SW480 (cell line): ENCODE data around the gene PTPRT.

Source experiments
- DNase-seq: peaks from one replicate; pipeline ENCODE4 v3.0.0-alpha.2; 2016; ENCODE audit warnings: low spot score

Gene PTPRT

DNA sequence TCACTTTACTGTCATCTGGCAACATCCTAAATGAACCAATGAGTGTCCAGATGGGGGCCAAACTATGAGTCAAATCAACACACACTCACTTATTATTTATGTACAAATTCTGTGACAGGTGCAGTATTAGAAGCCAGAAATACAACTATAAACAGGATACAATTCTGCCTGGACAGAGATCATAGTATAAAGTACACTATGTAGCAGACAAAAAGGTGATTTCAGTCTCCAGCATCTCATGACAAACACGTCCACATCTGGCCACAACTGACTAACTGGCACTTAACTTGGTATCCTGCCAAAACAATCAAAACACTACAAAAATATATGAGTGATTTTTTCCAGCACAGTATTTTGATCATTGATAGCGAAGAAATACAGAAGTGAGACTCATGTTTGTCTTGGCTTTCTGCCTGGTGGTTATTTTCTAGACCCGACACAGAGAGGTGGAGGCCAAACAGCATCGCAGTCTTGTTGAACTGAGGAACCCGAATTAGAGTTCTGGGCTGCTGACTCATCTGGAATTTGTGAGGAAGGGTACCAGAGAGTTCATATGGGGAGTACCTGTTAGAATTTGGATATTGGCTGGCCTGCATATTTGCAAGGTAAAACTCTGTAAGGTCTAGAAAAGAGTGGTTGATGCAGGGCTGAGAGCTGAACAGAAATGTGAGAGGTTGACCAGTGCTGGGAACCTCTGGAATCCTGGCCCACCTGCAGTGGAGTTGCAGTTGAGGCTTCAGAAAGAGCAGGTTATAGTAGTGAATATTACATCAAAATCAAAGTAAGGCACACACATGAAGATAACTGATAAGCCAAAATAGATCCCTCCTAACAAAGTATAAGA, 475.2 kb downstream of the PTPRT start:
- no peak for DNase-seq

DNA sequence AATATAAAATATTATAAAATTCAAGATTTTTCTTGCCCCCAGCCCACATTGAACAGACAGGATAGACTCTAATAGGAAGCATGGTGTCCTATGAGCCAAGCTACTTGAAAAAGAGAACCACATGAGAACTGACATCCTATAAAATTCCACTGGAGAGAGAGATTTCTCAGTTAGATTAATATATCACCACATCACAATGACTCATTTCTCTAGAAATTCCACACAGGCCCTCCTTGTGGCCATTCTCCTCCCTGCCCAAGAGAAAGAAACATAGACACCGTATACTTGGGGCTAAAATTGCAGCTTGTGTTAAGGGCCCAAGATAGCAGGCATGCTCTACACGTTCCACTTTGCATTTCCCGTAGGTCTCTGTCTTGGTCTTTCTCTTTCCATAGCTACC, 481.4 kb downstream of the PTPRT start:
- no peak for DNase-seq

- no peak for DNase-seq
Measured at GRCh38 chr20:42706759-42707158, 482.9 kb downstream of the PTPRT start.

GRCh38 chr20:42705550-42705949, 484.2 kb downstream of the PTPRT start:
- no peak for DNase-seq

DNA sequence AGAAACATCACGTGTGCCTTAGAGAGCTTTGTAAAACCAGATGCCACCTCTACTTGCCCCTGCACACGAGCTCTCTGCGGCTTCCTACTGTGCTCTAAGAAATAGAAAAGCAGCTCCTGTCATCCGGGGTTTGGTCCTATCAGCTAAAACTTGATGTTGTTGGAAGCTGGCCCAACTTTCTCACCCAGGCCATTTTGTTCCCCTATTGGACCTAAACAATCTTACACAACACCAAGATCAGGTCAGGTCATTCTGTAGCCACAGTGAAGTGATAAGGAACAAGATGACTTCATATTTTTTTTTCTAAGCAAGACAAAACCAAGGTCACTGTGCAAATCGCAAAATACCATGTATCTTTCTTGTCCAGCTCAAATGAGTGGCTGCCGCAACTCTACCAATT, 486.0 kb downstream of the PTPRT start:
- DNase-seq = no peak

DNA sequence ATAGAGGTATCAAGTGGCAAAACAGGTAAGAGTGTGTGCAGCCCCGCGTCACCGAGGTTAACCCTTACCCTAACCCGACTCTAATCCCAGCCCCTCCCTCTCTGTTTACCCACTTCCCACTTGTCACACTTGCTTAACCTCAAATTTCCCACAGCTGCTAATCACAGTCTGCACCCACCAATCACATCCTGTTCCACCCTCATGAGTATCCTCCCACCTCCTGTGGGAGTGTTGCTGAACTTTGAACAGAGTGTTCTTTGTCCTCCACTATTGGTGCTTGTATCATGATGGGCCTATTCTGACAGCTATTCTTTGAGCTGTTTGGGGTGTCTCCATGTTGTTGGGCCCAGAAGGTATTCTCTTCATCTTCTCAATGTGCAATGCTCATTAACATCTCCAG, 487.8 kb downstream of the PTPRT start:
- peak; percentile 87 for DNase-seq

DNA sequence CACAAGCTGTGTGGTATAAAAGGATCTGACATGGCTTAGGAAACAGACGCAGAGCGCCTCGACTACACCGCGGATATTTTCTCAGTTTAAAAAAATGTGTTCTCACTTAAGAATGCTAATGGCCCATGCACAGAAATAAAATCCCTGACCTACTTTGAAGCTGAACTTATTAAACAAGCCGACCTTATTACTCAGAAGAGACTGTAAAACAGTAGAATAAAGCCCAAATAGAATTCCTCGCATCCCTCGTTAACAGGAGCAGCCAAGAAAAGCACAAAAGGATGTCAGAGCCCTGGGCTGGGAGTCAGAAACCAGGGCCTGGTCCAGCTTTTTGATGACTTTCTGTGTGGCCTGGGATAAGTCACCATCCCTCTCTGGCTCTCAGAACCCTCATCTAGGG, 489.3 kb downstream of the PTPRT start:
- no peak for DNase-seq

DNA sequence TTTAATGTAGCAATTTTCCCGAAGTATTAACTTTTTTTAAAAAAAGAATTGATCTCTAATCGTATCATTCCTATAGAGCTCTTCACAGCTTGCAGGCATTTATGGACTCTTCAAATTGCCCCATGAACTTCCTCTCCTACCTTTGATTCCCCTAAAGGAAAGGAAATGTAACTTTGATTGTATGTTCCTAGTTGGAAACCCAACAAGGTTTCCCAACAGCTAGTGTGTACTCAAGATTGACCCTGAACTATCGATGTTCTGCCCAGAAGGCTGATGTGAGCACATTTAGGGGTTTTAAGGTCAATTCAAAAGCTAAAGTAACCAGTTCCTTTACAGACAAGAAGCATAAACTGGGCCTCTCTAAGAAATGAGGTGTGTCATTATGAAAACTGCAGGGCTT, 491.7 kb downstream of the PTPRT start:
- DNase-seq = no peak

DNA sequence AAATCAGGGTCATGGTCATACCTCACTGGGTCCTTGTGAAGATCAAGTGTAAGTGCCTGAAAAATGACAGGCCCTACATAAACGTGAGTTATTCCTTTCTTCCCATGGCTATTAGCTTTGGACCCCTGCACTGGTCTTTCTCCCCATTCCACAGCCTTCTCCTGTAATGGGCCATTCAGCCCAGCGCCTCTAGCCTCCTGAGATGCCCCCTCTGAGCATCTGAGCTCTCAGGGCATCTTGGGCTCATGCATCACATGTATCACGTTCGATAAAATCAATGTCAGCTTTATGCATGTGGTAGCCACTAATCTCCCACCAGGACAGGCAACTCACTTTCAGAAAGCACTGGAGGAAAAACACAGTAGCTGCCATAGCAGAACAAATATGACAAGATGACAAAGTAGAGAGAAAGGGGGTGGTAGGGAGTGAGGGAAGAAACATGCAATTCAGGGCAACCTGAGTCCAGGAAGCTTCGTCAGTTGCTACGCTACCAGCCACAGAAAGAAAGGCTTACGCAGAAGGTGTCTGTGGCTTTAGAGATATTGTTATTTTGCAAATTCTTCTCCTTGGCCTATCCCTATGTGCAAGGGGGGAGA, 498.8 kb downstream of the PTPRT start:
- no peak for DNase-seq

DNA sequence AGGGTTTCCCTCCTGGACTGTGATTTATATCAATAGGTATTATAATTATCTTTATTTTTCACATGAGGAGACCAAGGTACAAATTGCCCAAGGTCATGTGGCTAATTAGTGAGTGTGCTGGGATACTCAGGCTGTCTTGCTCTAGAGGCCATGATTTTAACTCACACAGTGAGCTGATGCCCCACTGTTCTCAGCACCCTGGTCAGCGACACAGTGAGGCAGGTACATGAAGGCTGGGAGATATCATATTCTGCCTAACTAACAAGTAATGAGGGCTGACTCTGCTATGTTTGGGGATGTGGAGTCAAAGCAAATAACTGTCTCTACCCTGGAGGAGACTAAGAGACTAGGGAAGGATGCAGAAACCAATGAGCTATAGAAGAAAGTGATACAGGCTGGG, 501.1 kb downstream of the PTPRT start:
- no peak for DNase-seq

DNA sequence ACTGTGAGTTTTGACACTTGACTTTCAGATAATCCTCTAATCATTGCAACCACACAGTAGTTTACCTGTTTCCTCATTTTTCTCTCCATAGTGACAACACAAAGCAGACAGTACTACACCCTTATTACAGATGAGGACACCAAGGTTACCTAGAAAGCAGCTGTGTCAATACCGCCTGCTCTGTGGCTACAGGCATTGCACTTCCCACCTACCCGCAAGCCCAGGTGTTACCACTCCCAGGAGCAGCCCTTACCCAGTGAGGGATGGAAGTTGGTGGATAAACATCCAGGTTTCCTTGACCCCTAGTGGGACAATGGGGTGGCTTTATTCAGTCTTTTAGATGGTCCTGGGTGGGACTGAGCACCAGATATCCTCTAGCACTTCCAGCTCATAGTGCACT, 503.6 kb downstream of the PTPRT start:
- peak; percentile 55 for DNase-seq

- peak; percentile 36 for DNase-seq
Measured at GRCh38 chr20:42678895-42679294, 510.8 kb downstream of the PTPRT start.

GRCh38 chr20:42656130-42656529, 533.6 kb downstream of the PTPRT start:
- no peak for DNase-seq

- DNase-seq = no peak
Measured at GRCh38 chr20:42652266-42652665, 537.4 kb downstream of the PTPRT start.

- DNase-seq = no peak
Measured at GRCh38 chr20:42650191-42650746, 539.4 kb downstream of the PTPRT start.

GRCh38 chr20:42649748-42650147, 540.0 kb downstream of the PTPRT start:
- DNase-seq = no peak

- no peak for DNase-seq
Measured at GRCh38 chr20:42646250-42646649, 543.5 kb downstream of the PTPRT start.

- DNase-seq = no peak
Measured at GRCh38 chr20:42641886-42642285, 547.8 kb downstream of the PTPRT start.

GRCh38 chr20:42639140-42639539, 550.6 kb downstream of the PTPRT start:
- no peak for DNase-seq

DNA sequence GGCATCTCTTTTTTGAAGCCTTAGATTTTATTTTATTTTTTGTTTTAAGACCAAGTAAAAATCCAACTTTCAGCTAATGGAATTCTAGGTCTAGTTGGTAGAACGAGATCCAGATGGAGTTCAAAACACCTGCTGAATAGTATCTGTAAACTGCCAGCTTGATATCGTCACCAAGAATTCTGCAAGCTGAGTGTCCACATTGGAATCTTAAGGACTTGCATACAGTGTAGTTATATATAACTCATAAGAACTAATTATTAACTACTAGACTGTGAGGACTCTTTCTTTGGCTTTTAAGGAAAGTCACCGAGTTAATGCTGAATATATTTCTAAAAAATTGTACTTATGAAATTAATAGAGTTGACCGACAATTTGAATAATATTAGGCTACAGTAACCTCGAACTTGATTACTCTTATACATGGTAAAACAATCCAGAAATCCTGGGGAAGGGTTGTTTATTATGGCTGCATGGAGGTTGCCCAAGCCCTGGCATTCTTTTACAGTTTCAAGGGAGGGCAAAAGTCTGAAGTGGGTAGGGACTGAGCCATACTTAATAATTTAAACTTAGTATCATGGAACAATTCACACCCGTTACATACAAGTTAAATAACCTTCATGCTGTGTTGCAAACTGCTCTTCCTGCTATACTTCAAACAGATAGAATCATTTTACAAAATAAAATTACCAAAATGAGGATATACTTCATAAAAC, 553.9 kb downstream of the PTPRT start:
- DNase-seq = no peak

- DNase-seq = no peak
Measured at GRCh38 chr20:42634156-42634555, 555.5 kb downstream of the PTPRT start.

DNA sequence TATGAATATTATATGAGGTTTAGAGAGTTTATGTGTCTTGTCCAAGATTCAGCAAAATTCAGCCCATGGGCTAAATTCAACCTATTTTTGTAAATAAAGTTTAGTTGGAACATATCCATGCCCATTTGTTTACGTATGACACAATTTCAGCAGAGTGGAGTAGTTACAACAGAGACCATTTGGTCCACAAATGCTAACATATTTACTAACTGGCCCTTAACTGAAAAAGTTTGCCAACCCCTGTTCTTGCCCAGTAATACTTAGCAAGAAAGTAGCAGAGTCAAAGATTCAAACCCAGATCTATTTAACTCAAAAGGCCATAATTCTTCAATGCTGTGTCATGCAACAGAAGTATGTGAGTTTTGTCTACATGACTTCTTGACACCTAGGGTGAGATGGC, 561.0 kb downstream of the PTPRT start:
- no peak for DNase-seq

GRCh38 chr20:42613076-42613475, 576.6 kb downstream of the PTPRT start:
- DNase-seq = no peak
